GM19328 (cell line): ENCODE results near the gene DDX28.

Source experiments
- ATAC-seq: cut with Tn5 transposase; IDR thresholded peaks from one replicate; pipeline ENCODE4 v1.9.1; 2021; ENCODE audit warnings: mild to moderate bottlenecking, moderate library complexity; ENCODE audit not compliant: unreplicated experiment

DDX28 gene, protein sequence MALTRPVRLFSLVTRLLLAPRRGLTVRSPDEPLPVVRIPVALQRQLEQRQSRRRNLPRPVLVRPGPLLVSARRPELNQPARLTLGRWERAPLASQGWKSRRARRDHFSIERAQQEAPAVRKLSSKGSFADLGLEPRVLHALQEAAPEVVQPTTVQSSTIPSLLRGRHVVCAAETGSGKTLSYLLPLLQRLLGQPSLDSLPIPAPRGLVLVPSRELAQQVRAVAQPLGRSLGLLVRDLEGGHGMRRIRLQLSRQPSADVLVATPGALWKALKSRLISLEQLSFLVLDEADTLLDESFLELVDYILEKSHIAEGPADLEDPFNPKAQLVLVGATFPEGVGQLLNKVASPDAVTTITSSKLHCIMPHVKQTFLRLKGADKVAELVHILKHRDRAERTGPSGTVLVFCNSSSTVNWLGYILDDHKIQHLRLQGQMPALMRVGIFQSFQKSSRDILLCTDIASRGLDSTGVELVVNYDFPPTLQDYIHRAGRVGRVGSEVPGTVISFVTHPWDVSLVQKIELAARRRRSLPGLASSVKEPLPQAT

DNA sequence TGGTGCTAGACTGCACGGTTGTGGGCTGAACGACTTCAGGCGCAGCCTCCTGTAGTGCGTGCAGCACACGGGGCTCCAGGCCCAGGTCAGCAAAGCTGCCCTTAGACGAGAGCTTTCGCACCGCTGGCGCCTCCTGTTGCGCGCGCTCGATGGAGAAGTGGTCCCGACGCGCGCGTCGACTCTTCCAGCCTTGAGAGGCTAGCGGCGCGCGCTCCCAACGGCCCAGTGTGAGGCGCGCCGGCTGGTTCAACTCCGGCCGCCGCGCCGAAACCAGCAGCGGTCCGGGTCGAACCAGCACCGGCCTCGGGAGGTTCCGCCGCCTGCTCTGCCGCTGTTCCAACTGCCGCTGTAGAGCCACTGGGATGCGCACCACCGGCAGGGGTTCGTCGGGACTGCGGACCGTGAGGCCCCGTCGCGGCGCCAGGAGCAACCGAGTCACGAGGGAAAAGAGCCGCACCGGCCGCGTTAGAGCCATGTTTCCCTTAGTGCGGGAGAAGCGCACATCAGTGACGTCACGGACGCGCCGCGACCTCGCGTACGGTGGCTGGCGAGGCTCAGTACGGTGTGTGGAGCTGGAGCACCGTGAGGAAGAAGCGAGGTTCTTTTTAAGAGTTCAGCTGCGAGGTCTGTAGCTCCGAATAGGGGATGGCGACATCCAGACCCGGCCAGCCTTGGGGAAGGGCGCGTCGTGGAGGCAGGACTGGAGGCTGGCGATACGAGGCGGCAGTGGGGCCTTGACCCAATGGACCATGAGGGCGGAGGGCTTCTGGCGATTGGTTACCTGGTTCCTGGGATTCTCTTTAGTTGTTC lies at the start of gene DDX28, which contains the start of gene DUS2:
TSS of gene DDX28 (minus strand) at position 505 of the 810 bp plus-strand sequence. CDS start at position 475, 30 bp downstream.
TSS of gene DUS2 (plus strand) at position 557 of the 810 bp plus-strand sequence. CDS start 14,740 bp downstream, outside the sequence.
- peak; percentile 65 for ATAC-seq

DNA sequence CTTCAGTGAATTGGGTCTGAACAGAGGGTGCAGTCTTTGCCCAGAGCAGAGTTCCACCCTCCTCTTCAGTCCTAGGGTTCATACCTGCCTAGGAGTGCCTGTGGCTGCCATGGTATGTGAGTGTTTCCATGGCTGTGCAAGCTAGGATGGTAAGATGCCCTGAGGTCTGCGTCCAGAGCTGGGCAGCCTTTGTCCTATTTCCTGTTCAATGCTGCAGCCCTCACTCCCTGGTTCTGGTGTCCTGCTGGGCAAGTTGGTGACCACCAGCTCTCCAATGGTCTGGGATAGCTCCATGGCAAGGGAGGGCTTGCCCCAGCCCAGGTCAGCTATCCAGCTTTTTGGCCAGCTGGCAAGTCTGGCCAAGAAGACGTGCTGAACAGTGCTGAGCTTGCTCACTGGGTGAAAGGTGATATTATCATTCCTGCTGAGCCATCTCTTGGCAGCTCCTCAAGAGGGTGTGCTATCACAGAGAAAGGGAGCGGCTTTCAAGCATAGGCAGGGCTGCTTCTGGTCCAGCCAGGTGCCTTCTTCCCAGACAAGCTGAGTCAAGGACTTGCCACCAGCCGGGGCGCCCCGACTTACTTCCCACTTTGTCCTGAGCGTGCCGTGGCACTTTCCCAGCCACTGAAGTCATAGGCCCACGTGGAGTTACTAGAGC lies 49.1 kb upstream of the DDX28 start:
- ATAC-seq = no peak

DNA sequence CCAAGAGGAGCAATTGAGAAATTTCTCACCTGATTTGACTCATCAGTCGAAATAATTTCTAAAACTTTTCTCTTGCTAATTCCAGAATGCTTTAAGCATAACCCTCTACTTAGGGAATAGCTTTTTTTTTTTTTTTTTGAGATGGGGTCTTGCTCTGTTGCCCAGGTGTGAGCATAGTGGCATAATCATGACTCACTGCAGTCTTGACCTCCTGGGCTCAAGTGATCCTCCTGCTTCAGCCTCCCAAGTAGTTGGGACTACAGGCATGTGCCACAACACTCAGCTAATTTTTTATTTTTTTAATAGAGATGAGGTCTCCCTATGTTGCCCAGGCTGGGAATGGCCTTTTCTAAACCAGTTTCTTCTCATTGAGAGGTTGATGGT lies 48.5 kb upstream of the DDX28 start:
- ATAC-seq = no peak

DNA sequence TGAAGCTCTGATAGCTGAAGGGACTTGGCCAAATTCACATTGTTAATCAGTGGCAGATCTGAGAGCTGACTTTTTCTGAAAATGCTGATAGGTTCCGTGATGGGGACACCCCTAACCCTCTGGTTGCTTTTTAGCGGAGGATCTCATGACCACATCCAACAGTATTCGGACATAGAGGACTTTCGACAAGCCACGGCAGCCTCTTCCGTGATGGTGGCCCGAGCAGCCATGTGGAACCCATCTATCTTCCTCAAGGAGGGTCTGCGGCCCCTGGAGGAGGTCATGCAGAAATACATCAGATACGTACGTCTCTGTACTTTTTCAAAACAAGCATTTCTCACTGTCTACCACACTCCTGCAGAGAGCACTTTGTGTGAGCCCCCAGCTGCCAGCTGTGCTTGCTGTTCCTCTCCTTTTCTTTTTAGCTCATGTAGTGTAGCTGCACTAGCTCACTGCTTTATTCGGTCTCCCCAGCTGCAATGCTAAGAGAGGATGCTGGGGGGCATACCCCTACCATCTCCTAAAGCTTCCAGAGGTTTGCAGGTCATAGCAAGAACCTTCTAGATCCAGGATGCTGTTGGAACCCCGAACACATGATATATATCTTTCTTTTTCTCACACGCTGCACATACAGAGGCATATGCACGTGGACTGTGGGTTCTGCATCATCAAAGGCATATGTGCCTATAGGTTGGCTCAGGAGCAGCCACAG lies 47.9 kb upstream of the DDX28 start:
- no peak for ATAC-seq

DNA sequence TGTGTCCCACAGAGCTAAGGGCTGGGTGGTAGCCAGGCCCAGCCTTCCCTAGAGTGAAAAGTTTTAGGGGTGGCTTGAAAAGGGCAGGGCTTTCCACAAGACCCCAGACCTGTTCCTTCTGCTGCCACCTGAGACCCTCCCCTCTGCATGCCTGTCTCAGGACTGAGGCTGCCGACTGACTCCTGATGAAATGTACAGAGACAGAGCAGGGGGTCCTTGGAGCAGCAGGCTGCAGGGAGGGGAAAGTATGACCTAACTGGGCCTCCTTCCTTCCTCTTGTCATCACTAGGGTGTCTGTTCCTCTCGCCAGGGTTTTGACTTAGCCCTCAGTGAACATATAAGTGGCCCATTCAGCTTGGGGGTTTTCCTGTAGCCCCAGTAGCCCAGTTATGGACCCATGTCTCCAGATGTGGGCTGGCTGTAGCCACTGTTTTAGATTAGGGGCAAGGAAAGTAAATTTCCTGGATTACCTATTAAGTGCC lies 47.3 kb upstream of the DDX28 start:
- ATAC-seq = no peak

DNA sequence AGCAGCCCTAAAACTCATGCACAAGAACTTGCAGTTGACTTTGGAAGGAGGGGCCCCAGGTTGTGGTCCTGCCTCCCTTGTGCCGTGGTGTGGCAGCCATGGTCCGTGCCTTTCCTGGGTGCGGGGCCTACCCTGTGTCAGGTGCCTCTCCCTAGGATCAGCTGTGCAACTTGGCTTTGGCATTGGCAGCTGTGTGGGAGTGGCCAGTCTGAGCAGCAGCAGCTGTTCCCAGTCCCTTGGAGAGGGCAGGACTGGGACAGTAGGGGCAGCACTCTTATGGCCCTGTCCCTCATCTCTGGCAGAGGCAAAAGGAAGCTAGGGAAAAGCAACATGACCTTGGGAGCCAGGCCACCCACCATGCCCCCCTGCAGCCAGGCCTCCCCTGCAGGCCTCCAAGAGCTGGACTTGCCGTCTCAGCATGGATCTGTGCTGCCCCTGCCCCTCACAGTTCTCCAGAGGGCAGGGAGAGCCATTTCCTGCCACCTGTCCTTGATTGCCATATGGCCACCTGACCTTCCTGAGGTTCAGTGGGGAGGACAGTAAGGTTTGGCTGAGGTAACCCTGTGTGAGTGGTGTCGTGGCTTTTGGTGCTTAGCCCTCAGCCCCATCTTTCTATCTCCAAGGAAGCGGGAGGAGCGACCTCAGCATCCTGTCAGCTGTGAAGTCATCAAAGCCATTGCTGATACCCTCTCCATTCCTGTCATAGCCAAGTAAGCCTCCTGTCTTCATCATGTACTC lies 46.6 kb upstream of the DDX28 start:
- ATAC-seq = no peak

DNA sequence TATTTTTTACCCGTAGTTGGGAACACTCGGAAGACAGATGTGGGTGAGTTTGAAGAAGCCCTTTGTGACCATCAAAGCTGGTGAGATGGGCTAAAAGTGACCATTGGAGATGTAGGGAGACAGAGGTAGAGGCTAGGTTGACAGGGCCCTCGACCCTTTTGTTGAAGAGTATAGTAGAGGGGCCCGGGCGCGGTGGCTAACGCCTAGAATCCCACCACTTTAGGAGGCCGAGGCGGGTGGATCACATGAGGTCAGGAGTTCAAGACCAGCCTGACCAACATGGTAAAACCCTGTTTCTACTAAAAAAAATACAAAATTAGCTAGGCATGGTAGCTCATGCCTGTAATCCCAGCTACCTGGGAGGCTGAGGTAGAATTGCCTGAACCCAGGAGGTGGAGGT lies 45.9 kb upstream of the DDX28 start:
- ATAC-seq = no peak

DNA sequence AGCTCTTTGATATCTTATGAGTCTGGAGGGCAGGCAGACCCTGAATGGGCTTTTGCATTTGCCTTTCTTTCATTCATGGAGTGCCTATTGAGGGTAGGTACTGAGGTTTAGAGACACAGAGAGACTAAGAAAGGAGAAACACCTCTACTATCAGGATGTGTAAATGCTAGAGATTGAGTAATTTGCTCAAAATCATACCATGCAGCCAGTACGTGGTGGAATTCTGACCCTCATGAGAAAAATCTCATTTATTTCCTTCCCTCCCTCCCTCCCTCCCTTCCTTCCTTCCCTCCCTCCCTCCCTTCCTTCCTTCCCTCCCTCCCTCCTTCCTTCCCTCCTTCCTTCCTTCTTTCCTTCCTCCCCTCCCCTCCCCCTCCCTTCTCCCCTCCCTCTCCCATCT lies 43.7 kb upstream of the DDX28 start:
- no peak for ATAC-seq

DNA sequence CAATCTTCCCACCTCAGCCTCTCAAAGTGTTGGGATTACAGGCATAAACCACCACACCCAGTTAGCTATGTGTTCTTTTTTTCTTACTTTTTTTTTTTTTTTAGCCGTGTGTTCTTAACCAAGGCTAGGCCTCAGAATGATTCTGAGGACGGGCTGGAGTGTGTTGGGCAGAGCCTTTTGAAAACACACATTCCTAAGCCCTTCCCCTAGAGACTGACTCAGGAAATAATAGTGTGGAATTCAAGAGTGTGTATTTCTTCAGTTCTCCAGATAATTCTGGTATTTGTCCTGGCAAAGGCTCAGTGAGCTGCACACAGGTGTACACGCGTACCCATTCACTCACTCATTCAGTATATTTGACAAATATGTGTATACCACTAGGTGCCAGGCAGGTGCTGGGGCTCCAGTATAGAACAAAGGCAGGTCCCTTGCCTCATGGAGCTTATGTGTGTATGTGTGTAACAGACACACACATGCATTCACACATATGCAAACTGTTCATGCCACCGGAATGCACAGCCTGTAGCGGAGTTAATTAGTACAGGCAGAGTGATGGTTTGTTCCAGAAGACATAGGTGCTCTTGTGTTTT lies 42.8 kb upstream of the DDX28 start:
- no peak for ATAC-seq

DNA sequence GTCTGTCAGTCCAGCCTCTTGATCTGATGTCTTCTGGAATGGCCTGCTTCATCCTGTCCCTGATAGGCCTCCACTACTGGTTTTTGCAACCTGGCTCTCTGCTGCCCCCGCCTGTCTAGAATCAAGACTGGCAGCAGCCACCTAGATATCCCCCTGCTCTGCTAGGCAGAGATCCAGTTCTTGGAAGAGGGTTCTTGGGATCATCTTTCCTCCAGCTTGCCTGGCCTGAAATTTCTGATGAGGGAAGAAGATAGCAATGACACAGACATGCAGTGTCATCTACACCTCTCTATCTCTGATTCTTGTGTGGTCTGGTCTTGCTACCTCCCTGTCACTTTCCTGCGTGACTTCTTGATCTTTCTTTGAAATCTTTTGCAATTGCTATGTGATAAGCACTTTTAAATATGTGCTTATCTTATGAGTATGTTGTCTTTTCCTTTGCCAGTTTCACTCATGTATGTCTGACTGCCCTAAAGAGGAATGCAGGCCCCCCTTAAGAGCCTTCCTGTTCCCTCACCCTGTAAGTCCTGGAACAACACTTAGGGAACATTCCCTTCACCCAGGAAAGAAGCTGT lies 41.8 kb upstream of the DDX28 start:
- ATAC-seq = no peak

DNA sequence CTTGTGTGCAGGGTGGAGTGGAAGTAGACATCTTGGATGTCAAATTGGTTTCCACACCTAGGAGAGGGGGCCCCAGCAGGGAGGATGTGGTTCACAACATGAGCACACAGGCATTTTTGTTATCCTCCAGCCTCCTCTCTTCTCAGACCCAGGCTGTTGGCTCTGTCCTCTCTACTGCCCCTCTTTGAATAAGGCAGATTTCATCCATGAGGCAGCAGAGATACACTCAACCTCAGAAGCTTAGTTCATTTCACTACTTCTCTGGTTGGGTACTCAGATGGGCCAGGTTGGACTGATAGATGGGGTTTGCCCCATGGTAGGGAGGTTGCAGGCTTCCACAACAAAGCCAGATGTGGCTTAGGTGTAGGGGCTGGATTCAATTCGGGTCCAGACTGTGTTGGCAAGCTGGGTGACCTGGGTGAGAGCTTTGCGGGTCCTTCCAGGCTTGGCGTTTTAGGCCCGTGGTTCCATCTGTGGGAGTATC lies 39.9 kb upstream of the DDX28 start:
- no peak for ATAC-seq

DNA sequence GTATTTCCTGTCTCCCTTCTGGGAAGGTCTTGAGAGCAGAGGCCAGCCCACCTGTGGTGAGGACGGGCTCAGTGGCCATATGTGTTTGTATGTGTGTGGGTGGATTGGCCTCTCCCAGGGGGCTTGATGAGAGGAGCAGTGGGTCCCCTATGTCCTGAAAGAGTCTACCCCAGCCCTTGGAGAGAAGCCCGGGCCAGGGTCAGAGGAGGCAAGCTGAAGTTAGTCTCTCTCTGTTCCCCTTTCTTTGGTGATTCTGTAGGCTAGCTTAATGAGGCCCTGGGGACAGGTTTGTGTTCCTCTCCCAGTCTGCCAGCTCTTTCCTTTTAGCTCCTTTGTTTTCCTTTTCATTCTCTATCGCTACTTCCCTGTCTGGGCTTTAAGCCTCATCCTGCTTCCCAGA lies 38.4 kb upstream of the DDX28 start:
- no peak for ATAC-seq

DNA sequence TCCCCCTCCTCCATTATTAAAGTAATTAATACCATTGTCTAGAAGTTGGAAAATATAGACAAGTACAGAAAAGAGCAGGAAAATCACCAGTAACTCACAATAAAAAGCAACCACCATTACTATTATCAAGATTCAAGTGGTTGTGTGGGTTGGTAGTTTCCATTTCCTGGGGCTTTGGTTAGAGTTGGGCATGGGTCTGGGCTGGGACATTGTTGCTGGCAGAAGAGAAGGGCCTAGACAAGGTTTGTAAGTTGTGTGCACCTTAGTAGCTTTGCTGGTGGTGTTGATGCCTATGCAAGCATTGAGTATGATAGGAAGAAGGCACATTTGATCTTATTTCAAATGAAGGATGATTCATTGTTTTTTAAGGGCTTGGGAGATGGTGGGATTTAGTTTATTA lies 36.8 kb upstream of the DDX28 start:
- ATAC-seq = no peak

DNA sequence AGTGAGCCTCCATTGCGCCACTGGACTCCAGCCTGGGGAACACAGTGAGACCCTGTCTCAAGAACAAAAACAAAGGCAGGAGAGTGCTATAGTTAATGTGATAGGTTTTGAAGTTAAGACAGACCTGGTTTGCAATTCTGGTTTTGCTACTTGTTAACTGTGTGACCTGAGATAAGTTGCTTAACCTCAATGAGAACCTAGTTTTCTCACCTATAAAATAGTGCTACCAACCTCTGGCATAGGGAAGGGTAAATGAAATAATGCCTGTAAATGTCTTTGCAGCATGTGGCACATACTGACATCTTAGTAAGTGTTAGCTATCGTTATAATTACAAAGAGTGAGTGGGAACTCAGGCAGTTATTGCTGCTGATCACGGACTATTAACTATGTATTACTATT lies 32.4 kb upstream of the DDX28 start:
- ATAC-seq = no peak

DNA sequence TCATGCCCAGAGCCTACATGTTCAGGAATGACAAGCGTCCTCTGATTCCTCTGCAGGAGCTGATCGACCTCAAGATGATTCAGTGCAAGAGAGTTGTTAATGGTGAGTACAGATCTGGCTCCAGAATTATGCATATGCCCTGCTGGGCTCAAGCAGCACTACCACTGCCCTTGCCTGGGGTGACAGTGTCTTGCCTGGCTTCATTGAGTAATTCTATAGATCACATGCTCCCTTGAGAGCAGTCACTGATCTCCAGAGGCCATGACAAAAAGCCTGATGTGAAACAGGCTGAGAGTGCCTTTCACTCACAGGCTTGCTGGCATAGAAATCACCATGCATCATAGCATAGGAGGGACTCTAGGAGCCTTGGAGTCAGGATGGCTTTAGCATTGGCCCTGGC lies 26.4 kb upstream of the DDX28 start:
- ATAC-seq = no peak

DNA sequence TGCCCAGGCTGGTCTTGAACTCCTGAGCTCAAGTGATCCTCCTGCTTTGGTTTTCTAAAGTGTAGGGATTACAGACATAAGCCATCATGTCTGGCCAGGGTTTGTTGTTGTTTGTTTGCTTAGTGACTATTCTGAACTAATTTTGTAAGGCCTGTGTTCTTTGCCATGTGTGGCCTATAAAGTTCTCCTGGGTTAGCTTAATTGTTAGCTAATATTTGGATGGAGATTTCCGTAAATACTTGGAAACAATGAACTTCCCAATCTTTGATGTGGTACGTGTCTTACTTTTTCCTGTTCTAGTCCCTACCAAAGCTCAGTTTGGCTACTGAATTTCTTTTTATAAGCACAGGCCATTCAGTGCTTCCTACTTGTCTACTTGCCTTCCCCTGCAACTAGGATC lies 25.0 kb upstream of the DDX28 start:
- no peak for ATAC-seq

DNA sequence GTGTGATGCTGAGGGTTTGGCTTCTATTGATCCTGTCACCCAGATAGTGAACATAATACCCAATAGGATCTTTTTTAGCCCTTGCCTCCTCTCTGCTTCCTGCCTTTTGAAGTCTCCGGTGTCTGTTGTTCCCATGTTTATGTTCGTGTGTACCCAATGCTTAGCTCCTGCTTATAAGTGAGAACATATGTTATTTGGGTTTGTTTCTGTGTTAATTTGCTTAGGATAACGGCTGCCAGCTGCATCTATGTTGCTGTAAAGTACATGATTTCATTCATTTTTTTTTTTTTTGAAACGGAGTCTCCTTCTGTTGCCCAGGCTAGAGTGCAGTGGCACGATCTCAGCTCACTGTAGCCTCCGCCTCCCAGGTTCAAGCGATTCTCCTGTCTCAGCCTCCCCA lies 23.1 kb upstream of the DDX28 start:
- ATAC-seq = no peak

DNA sequence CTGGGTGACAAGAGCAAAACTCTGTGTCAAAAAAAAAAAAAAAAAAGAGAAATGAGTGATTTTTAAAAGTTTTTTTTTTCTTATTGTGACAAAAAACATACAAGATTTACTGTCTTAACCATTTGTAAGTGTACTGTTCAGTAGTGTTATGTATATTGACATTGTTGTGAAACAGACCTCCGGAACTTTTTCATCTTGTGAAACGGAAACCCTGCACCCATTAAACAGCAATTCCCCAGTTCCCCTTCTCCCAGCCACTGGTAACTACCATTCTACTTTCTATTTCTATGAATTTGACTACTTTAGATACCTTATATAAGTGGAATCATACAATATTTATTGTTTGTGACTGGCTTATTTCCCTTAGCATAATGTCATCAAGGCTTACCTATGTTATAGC lies 18.8 kb upstream of the DDX28 start:
- ATAC-seq = no peak
